WERI-Rb-1 (cell line): ENCODE data around the gene DNMBP.
"Not testable (repeated sequence)": the region's sequence is repeated elsewhere in the genome, so short reads cannot be mapped to it uniquely, and the experiment has no call there.

Experiments used
- DNase-seq: peaks from one replicate; pipeline ENCODE4 v3.0.0-alpha.2; 2020
- H3K27ac ChIP-seq: fragments of 250-450 bp; sonication (Bioruptor Pico); 2 replicates; pipeline ENCODE4 v1.5.1; 2020; ENCODE audit warnings: mild to moderate bottlenecking, moderate library complexity
- H3K27me3 ChIP-seq: fragments of 250-450 bp; sonication (Bioruptor Pico); 2 replicates; pipeline ENCODE4 v1.5.1; 2021; ENCODE audit warnings: mild to moderate bottlenecking, low read depth, moderate library complexity; ENCODE audit not compliant: insufficient read depth, severe bottlenecking
- H3K36me3 ChIP-seq: fragments of 250-450 bp; sonication (Bioruptor Pico); 2 replicates; pipeline ENCODE4 v1.5.1; 2020; ENCODE audit warnings: mild to moderate bottlenecking, moderate library complexity
- H3K4me3 ChIP-seq: 2 replicates; pipeline ENCODE4 v1.5.1; 2011; ENCODE audit warnings: low read depth, mild to moderate bottlenecking, control low read depth, low read length
- H3K9me3 ChIP-seq: fragments of 250-450 bp; sonication (Bioruptor Pico); 2 replicates; pipeline ENCODE4 v1.5.1; 2021; ENCODE audit warnings: mild to moderate bottlenecking, moderate library complexity; ENCODE audit not compliant: severe bottlenecking
- CTCF ChIP-seq: IDR thresholded peaks from 2 replicates; pipeline ENCODE4 v1.5.1; 2011; ENCODE audit warnings: low read depth, mild to moderate bottlenecking, control low read depth, inconsistent platforms, low read length

Gene DNMBP

GRCh38 chr10:99849057-99849456, 160.7 kb downstream of the DNMBP start:
- H3K9me3 ChIP-seq: no peaks in the 10 kb centered on the region
- H3K27me3 ChIP-seq: no peaks in the 10 kb centered on the region
- no peak for DNase-seq
- H3K4me3 ChIP-seq: no peak overlapping the region
- TF ChIP-seq CTCF: no peak
- H3K27ac ChIP-seq: no peak overlapping the region
- H3K36me3 ChIP-seq: no peaks in the 10 kb centered on the region

- peak; percentile 82 for TF ChIP-seq CTCF
- DNase-seq: peak; percentile 71
- no peak overlapping the region for H3K27ac ChIP-seq
These were observed 163.8 kb downstream of the DNMBP start for GRCh38 chr10:99845837-99846382.

GRCh38 chr10:99844433-99844955, 165.3 kb downstream of the DNMBP start:
- Histone ChIP-seq H3K4me3 (no peak overlapping the region), H3K36me3 (no peaks in the 10 kb centered on the region), H3K27me3 (no peaks in the 10 kb centered on the region), H3K9me3 (no peaks in the 10 kb centered on the region), H3K27ac (no peak overlapping the region)
- no peak for TF ChIP-seq CTCF
- no peak for DNase-seq

More at GRCh38 chr10:99845837-99846382, 163.8 kb downstream of the DNMBP start:
- H3K27me3 ChIP-seq: no peaks in the 10 kb centered on the region
- H3K9me3 ChIP-seq: no peaks in the 10 kb centered on the region
- H3K36me3 ChIP-seq: no peaks in the 10 kb centered on the region
- no peak overlapping the region for H3K4me3 ChIP-seq

- no peak overlapping the region for H3K27ac ChIP-seq
- no peaks in the 10 kb centered on the region for H3K36me3 ChIP-seq
- H3K9me3 ChIP-seq: no peaks in the 10 kb centered on the region
- H3K4me3 ChIP-seq: no peak overlapping the region
- DNase-seq: no peak
- no peak for TF ChIP-seq CTCF
- H3K27me3 ChIP-seq: no peaks in the 10 kb centered on the region
These were observed 166.4 kb downstream of the DNMBP start for GRCh38 chr10:99843310-99843709.

- no peak for TF ChIP-seq CTCF
- Histone ChIP-seq H3K4me3 (no peak overlapping the region), H3K27me3 (no peaks in the 10 kb centered on the region), H3K36me3 (no peaks in the 10 kb centered on the region), H3K9me3 (no peaks in the 10 kb centered on the region), H3K27ac (no peak overlapping the region)
- DNase-seq: no peak
These were observed 168.0 kb downstream of the DNMBP start for GRCh38 chr10:99841746-99842145.

GRCh38 chr10:99840859-99841258, 168.9 kb downstream of the DNMBP start:
- DNase-seq, H3K36me3 ChIP-seq, H3K27me3 ChIP-seq, H3K9me3 ChIP-seq, H3K27ac ChIP-seq, H3K4me3 ChIP-seq: not testable (repeated sequence)
